Type B pancreatic cell (in vitro differentiated cells): Measurements from ENCODE around the gene PXDC1. TPM values are rescaled to one million over a fixed set of nuclear protein-coding genes. Genes with fewer than 3 reads are reported as not detected.

Source experiments
- DNase-seq: peaks from one replicate; pipeline ENCODE4 v3.0.0; 2021; ENCODE audit warnings: mixed read lengths; ENCODE audit not compliant: unreplicated experiment; ENCODE audit errors: extremely low spot score
- H3K27ac Mint-ChIP-seq: 2 replicates; pipeline ENCODE4 v1.8.0; 2021; ENCODE audit warnings: mild to moderate bottlenecking, mixed read lengths
- H3K27me3 Mint-ChIP-seq: 2 replicates; pipeline ENCODE4 v1.8.0; 2021; ENCODE audit warnings: mixed read lengths
- H3K36me3 Mint-ChIP-seq: 2 replicates; pipeline ENCODE4 v1.8.0; 2021; ENCODE audit warnings: mixed read lengths
- H3K4me1 Mint-ChIP-seq: one replicate; pipeline ENCODE4 v1.8.0; 2021; ENCODE audit warnings: mixed read lengths; ENCODE audit not compliant: unreplicated experiment
- H3K4me3 Mint-ChIP-seq: 2 replicates; pipeline ENCODE4 v1.8.0; 2021; ENCODE audit warnings: mild to moderate bottlenecking, mixed read lengths
- H3K9me3 Mint-ChIP-seq: 2 replicates; pipeline ENCODE4 v1.8.0; 2021; ENCODE audit warnings: mixed read lengths
- CTCF ChIP-seq: fragments of 200-600 bp; sonication (generic); conservative IDR thresholded peaks from 2 replicates; pipeline ENCODE4 v1.5.0; 2021; ENCODE audit warnings: antibody characterized with exemption, mild to moderate bottlenecking
- total RNA-seq: library from RNA; stranded (reverse); gene quantifications from 2 replicates; pipeline ENCODE4 v1.2.1, GENCODE V29; 2021; ENCODE audit warnings: low replicate concordance

The PXDC1 gene
- total RNA-seq, 1 donor from 2014 or later, result 23.6 TPM

- Mint-ChIP-seq H3K4me3 (no peak overlapping the region), H3K9me3 (no peaks in the 10 kb centered on the region), H3K4me1 (peaks cover 26% of the 10 kb centered on the region), H3K36me3 (peaks cover 47% of the 10 kb centered on the region), H3K27me3 (no peaks in the 10 kb centered on the region), H3K27ac (no peak overlapping the region)
- TF ChIP-seq CTCF, result no peak
- DNase-seq, result no peak
Observed at GRCh38 chr6:3725145-3726047, 26.1 kb downstream of the PXDC1 start.

- peaks cover 30% of the 10 kb centered on the region for H3K4me1 Mint-ChIP-seq
- no peak for DNase-seq
- no peak overlapping the region for H3K4me3 Mint-ChIP-seq
- no peak for TF ChIP-seq CTCF
- no peaks in the 10 kb centered on the region for H3K27me3 Mint-ChIP-seq
- H3K9me3 Mint-ChIP-seq, result no peaks in the 10 kb centered on the region
- peaks cover 52% of the 10 kb centered on the region for H3K36me3 Mint-ChIP-seq
- H3K27ac Mint-ChIP-seq, result no peak overlapping the region
Observed at GRCh38 chr6:3724451-3725144, 26.9 kb downstream of the PXDC1 start.

GRCh38 chr6:3723966-3724365 is 27.5 kb downstream of the PXDC1 start:
- no peak overlapping the region for H3K4me3 Mint-ChIP-seq

DNA sequence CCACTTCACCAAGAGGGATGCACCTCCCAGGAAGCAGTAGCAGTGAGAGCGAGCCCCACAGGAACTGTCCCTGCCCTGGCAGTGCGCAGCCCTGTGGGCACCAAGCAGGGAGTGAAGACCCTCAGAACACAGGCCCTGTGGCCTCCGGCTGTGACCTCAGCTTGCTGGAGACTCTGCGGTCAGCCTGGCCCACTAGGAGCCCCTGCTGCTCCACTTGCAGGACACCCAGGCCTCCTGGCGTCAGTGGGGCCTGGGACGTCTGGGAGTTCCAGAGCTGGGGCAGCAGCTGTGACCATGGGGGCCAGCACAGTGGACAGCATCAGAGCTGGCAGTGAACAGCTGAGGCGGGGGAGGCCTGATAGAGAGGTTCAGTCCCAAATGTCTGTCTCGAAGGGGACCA is 28.3 kb downstream of the PXDC1 start:
- Mint-ChIP-seq H3K27me3 (no peaks in the 10 kb centered on the region), H3K4me3 (no peak overlapping the region), H3K4me1 (peaks cover 42% of the 10 kb centered on the region), H3K27ac (peak overlapping the region; percentile 63), H3K36me3 (peaks cover 59% of the 10 kb centered on the region), H3K9me3 (no peaks in the 10 kb centered on the region)
- DNase-seq, result no peak
- no peak for TF ChIP-seq CTCF

More at GRCh38 chr6:3723966-3724365, 27.5 kb downstream of the PXDC1 start:
- H3K9me3 Mint-ChIP-seq, result no peaks in the 10 kb centered on the region
- no peak for DNase-seq
- no peak for TF ChIP-seq CTCF
- peaks cover 56% of the 10 kb centered on the region for H3K36me3 Mint-ChIP-seq
- H3K27ac Mint-ChIP-seq, result peak overlapping the region; percentile 81
- peaks cover 35% of the 10 kb centered on the region for H3K4me1 Mint-ChIP-seq
- H3K27me3 Mint-ChIP-seq, result no peaks in the 10 kb centered on the region

- Mint-ChIP-seq H3K36me3 (peaks cover 55% of the 10 kb centered on the region), H3K4me3 (no peak overlapping the region), H3K9me3 (no peaks in the 10 kb centered on the region), H3K27me3 (no peaks in the 10 kb centered on the region), H3K4me1 (peaks cover 42% of the 10 kb centered on the region), H3K27ac (peak overlapping the region; percentile 63)
- TF ChIP-seq CTCF, result no peak
- no peak for DNase-seq
Observed at GRCh38 chr6:3722785-3723184, 28.7 kb downstream of the PXDC1 start.
